Retinal pigment epithelial cell (primary cell): ENCODE measurements around the gene IL10RB.

Experiments used
- DNase-seq: peaks from one replicate; pipeline ENCODE4 v3.0.0-alpha.2; 2010; ENCODE audit warnings: low read depth
- H3K4me3 ChIP-seq: 2 replicates; pipeline ENCODE4 v1.5.1; 2011; ENCODE audit warnings: mild to moderate bottlenecking, low read length, control low read depth, moderate library complexity
- TF ChIP-seq, protein P1 (sequence below): conservative IDR thresholded peaks from 2 replicates; pipeline ENCODE4 v1.5.1; 2011; ENCODE audit warnings: low read depth, low read length, control low read depth, inconsistent platforms

The IL10RB gene

GRCh38 chr21:33308586-33309490, 42.7 kb downstream of the IL10RB start:
- no peak for DNase-seq
- TF ChIP-seq, protein P1, sequence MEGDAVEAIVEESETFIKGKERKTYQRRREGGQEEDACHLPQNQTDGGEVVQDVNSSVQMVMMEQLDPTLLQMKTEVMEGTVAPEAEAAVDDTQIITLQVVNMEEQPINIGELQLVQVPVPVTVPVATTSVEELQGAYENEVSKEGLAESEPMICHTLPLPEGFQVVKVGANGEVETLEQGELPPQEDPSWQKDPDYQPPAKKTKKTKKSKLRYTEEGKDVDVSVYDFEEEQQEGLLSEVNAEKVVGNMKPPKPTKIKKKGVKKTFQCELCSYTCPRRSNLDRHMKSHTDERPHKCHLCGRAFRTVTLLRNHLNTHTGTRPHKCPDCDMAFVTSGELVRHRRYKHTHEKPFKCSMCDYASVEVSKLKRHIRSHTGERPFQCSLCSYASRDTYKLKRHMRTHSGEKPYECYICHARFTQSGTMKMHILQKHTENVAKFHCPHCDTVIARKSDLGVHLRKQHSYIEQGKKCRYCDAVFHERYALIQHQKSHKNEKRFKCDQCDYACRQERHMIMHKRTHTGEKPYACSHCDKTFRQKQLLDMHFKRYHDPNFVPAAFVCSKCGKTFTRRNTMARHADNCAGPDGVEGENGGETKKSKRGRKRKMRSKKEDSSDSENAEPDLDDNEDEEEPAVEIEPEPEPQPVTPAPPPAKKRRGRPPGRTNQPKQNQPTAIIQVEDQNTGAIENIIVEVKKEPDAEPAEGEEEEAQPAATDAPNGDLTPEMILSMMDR, result no peak
- H3K4me3 ChIP-seq, result no peak overlapping the region

GRCh38 chr21:33309778-33310177, 43.6 kb downstream of the IL10RB start:
- TF ChIP-seq, protein P1, result no peak
- no peak for DNase-seq
- no peak overlapping the region for H3K4me3 ChIP-seq

- DNase-seq, result no peak
- TF ChIP-seq, protein P1, result no peak
These were observed 46.0 kb downstream of the IL10RB start for GRCh38 chr21:33312121-33312520.

GRCh38 chr21:33313183-33313582, 47.0 kb downstream of the IL10RB start:
- no peak for DNase-seq
- TF ChIP-seq, protein P1, result no peak
- H3K4me3 ChIP-seq, result no peak overlapping the region

More at GRCh38 chr21:33312121-33312520, 46.0 kb downstream of the IL10RB start:
- H3K4me3 ChIP-seq, result no peak overlapping the region

GRCh38 chr21:33313611-33314010, 47.4 kb downstream of the IL10RB start:
- DNase-seq, result no peak
- H3K4me3 ChIP-seq, result no peak overlapping the region
- TF ChIP-seq, protein P1, result no peak

DNA sequence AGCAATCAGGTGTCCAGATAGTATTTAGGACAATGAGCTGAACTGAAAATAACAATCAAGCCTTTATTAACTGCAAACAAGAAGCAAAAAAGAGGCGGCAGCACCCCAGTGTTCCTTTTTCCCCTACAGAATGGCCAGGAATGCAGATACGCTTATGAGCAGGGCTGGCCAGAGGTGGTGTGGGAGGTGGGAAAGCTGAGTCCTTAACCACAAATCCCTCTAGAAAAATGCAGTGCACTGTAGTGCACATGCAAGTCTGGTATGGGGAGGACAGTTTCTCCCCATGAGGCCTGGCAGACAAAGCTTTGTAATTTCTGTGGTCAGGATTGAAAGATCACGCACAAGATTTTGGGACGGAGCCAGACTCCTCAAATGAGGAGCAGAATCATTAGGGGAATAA, 47.9 kb downstream of the IL10RB start:
- DNase-seq, result no peak
- TF ChIP-seq, protein P1, result no peak
- no peak overlapping the region for H3K4me3 ChIP-seq
